H7 (cell line): Measurements from ENCODE around the gene KRTAP4-8. TPM values are rescaled to one million over a fixed set of nuclear protein-coding genes. Genes with fewer than 3 reads are reported as not detected.
"Not testable (repeated sequence)": the region's sequence is repeated elsewhere in the genome, so short reads cannot be mapped to it uniquely, and the experiment has no call there.

ENCODE experiments used
- DNase-seq: peaks from one replicate; pipeline ENCODE4 v3.0.0; 2012
- H3K27me3 ChIP-seq: 2 replicates; pipeline ENCODE4 v1.6.0; 2011; ENCODE audit warnings: mild to moderate bottlenecking, low read length; ENCODE audit not compliant: control insufficient read depth, insufficient read depth
- H3K36me3 ChIP-seq: replicated peaks from 2 replicates; pipeline ENCODE4 v1.5.1; 2011; ENCODE audit warnings: low read length; ENCODE audit not compliant: control insufficient read depth, insufficient read depth
- H3K4me3 ChIP-seq: 2 replicates; pipeline ENCODE4 v1.5.1; 2011; ENCODE audit warnings: low read depth, mild to moderate bottlenecking, control low read depth, low read length, moderate library complexity; ENCODE audit not compliant: insufficient read depth
- total RNA-seq: library from RNA; depleted of rRNA; stranded (reverse); fragments of >200 nt; shearing (Covaris generic); gene quantifications from 2 replicates; pipeline ENCODE4 v1.2.3, GENCODE V29; 2014; rRNA removed

Gene KRTAP4-8
- not detected in 2 replicates for total RNA-seq

DNA sequence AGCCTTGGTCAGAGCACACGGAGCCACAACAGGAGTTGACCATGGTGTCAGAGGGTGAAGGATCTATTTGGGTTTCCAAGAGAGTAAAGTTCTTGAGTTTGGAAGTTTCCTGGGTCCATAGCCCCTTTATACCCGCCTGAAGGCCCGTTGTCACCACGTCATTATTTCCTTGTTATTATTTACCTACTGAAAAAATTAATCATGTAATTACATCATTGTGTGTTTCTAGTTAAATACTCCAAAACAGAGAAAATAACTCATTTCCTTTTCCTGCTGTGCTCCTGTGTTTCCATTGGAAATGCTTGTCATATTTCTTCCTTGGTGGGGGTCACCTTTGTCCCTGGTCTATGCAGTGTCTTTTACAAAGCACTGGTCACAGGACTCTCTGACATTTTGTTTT lies at the start of gene KRTAP4-8:
Gene KRTAP4-8 (minus strand): TSS at position 101 of the 400 bp plus-strand sequence. CDS start 58 bp downstream, at position 43.
- DNase-seq = no peak
- H3K36me3 ChIP-seq = no peaks in the 10 kb centered on the region
- no peaks in the 10 kb centered on the region for H3K27me3 ChIP-seq
- H3K4me3 ChIP-seq = no peak within 1 kb of the TSS

- no peaks in the 10 kb centered on the region for H3K36me3 ChIP-seq
- no peak overlapping the region for H3K4me3 ChIP-seq
- DNase-seq = no peak
- no peaks in the 10 kb centered on the region for H3K27me3 ChIP-seq
Measured at GRCh38 chr17:41145261-41145660, 47.3 kb upstream of the KRTAP4-8 start.

GRCh38 chr17:41144846-41145245 lies 46.9 kb upstream of the KRTAP4-8 start:
- no peaks in the 10 kb centered on the region for H3K36me3 ChIP-seq
- H3K4me3 ChIP-seq = no peak overlapping the region
- DNase-seq = no peak
- no peaks in the 10 kb centered on the region for H3K27me3 ChIP-seq

DNA sequence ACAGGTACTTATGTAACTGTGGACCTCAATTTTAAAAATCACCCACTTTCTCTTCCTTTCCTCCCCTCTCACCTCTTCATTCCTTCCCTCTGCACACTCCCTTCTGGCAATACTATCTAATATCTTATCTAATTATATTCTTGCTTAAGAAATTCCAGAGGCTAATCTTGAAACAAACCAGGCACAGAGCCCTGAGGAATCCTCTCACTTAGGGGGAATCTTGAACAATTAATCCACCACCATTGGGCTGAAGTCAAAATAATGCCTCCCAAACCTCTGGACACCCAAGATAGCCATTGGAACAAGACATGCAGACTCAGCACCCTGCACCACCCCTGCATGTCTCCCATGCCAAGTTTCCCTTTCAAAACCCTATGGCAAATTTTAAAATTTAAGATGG lies 43.4 kb upstream of the KRTAP4-8 start:
- Histone ChIP-seq H3K36me3 (no peaks in the 10 kb centered on the region), H3K4me3 (no peak overlapping the region), H3K27me3 (no peaks in the 10 kb centered on the region)
- DNase-seq = no peak

- no peak for DNase-seq
- Histone ChIP-seq H3K36me3 (no peaks in the 10 kb centered on the region), H3K4me3 (no peak within 1 kb of the TSS), H3K27me3 (no peaks in the 10 kb centered on the region)
Measured at GRCh38 chr17:41140360-41141131, 42.6 kb upstream of the KRTAP4-8 start, which contains the start of gene KRTAP4-6. Gene KRTAP4-6 (minus strand): TSS chr17:41140544. CDS start chr17:41140487, 57 bp downstream.

DNA sequence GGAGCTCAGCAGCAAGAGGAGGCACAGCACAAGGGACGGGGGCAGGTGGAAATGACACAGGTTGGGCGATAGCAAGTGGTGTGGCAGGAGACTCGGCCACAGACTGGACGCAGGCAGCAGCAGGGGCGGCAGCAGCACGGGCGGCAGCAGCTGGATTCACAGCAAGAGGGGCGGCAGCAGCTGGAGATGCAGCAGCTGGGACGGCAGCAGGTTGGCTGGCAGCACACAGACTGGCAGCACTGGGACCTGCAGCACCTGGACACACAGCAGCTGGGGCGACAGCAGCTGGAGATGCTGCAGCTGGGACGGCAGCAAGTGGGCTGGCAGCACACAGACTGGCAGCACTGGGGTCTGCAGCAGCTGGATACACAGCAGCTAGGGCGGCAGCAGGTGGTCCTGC lies 41.9 kb upstream of the KRTAP4-8 start:
- not testable (repeated sequence) for DNase-seq, H3K36me3 ChIP-seq, H3K27me3 ChIP-seq, H3K4me3 ChIP-seq

- Histone ChIP-seq H3K36me3 (no peaks in the 10 kb centered on the region), H3K27me3 (no peaks in the 10 kb centered on the region), H3K4me3 (no peak overlapping the region)
- no peak for DNase-seq
Measured at GRCh38 chr17:41133880-41134735, 36.2 kb upstream of the KRTAP4-8 start.

GRCh38 chr17:41131979-41132378 lies 34.0 kb upstream of the KRTAP4-8 start:
- no peak for DNase-seq
- Histone ChIP-seq H3K4me3 (no peak overlapping the region), H3K27me3 (no peaks in the 10 kb centered on the region), H3K36me3 (no peaks in the 10 kb centered on the region)

DNA sequence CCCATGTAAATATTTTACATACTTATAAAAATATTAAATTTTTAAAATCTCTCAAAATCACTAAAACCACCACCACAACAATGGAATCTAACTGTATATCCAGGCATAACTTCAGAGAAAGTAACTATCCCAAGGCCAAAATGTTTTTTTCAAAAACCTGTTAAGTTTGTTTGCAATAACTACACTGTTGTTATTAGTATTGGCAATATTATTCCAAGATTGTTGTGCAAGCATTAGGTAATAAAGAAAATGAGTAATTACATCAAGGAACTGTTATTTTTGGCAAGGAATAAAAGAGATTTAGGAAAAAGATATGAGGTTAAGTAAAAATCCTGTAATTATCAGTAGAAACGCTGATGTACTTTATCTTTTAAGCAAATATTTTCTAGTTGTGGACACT lies 29.4 kb upstream of the KRTAP4-8 start:
- DNase-seq = no peak
- H3K27me3 ChIP-seq = no peaks in the 10 kb centered on the region
- no peak overlapping the region for H3K4me3 ChIP-seq
- H3K36me3 ChIP-seq = no peaks in the 10 kb centered on the region

DNA sequence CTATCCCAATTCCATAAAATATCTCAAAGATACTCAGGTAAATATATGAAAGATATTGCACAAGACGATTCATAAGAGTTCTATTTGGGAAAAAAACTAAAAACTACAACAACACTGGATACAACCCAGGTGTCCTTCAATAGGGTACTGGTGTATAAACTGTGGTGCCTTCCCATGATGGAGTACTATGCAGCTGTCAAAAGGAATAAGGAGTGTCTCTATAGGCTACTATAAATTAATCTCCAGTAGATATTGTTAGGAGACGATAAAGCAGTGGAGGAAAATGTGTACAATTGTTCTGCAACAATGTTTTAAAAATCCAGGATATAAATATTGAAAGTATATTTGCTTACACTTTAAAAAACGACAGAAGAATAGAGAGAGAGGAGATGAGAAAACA lies 28.5 kb upstream of the KRTAP4-8 start:
- H3K36me3 ChIP-seq = no peaks in the 10 kb centered on the region
- no peak overlapping the region for H3K4me3 ChIP-seq
- H3K27me3 ChIP-seq = no peaks in the 10 kb centered on the region
- DNase-seq = no peak

- no peak for DNase-seq
- Histone ChIP-seq H3K36me3 (no peaks in the 10 kb centered on the region), H3K27me3 (no peaks in the 10 kb centered on the region), H3K4me3 (no peak overlapping the region)
Measured at GRCh38 chr17:41125064-41125463, 27.1 kb upstream of the KRTAP4-8 start.

- H3K27me3 ChIP-seq, H3K4me3 ChIP-seq, H3K36me3 ChIP-seq, DNase-seq: not testable (repeated sequence)
Measured at GRCh38 chr17:41123991-41124371, 26.0 kb upstream of the KRTAP4-8 start, which contains the start of gene KRTAP4-12. Gene KRTAP4-12 (minus strand): TSS chr17:41124182. CDS start chr17:41124122, 60 bp downstream.

GRCh38 chr17:41123292-41123990 lies 25.5 kb upstream of the KRTAP4-8 start:
- H3K36me3 ChIP-seq, DNase-seq, H3K27me3 ChIP-seq, H3K4me3 ChIP-seq: not testable (repeated sequence)

DNA sequence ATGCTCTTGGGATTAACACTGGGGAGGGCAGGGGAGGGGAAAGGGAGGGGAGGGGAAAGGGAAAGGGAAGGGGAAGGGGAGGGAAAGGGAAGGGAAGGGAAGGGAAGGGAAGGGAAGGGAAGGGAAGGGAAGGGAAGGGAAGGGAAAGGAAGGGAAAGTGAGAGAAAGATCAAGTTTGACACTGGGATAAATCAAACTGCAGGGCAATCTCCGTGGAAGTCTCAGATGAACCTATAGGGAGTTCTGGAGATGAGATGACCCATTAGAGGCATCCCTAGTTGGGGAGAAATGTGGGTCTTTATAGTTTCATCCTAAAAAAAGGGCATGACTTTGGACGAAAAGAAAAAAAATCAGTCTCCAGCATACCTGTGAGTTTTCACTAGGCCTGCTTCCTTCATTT lies 23.8 kb upstream of the KRTAP4-8 start:
- H3K36me3 ChIP-seq = no peaks in the 10 kb centered on the region
- no peak overlapping the region for H3K4me3 ChIP-seq
- no peak for DNase-seq
- H3K27me3 ChIP-seq = no peaks in the 10 kb centered on the region
